DOHH2 (cell line): ENCODE data around the gene DPYD.

Experiments
- H3F3A ChIP-seq: fragments of 200-600 bp; sonication (generic), shearing (Covaris generic); 2 replicates; pipeline ENCODE4 v1.6.0; 2016; ENCODE audit warnings: antibody characterized with exemption, mild to moderate bottlenecking; ENCODE audit not compliant: control insufficient read depth, insufficient read depth
- H3K27ac ChIP-seq: fragments of 200-600 bp; sonication (generic); 2 replicates; pipeline ENCODE4 v1.5.1; 2014; ENCODE audit warnings: low read depth, mild to moderate bottlenecking, low read length, moderate library complexity
- H3K27me3 ChIP-seq: fragments of 200-600 bp; sonication (generic); 2 replicates; pipeline ENCODE4 v1.6.1; 2014; ENCODE audit warnings: mild to moderate bottlenecking, low read length, mixed read lengths; ENCODE audit not compliant: control insufficient read depth
- H3K36me3 ChIP-seq: fragments of 200-600 bp; sonication (generic); 2 replicates; pipeline ENCODE4 v1.6.1; 2014; ENCODE audit warnings: mild to moderate bottlenecking, low read length, moderate library complexity, mixed read lengths; ENCODE audit not compliant: control insufficient read depth
- H3K4me1 ChIP-seq: fragments of 200-600 bp; sonication (generic); 2 replicates; pipeline ENCODE4 v1.6.1; 2014; ENCODE audit warnings: mild to moderate bottlenecking, low read length, mixed read lengths; ENCODE audit not compliant: control insufficient read depth
- H3K4me2 ChIP-seq: fragments of 200-600 bp; sonication (generic); 2 replicates; pipeline ENCODE4 v1.6.0; 2014; ENCODE audit warnings: mild to moderate bottlenecking, low read length, moderate library complexity
- H3K4me3 ChIP-seq: fragments of 200-600 bp; sonication (generic); 2 replicates; pipeline ENCODE4 v1.5.1; 2014; ENCODE audit warnings: mild to moderate bottlenecking, low read length, mixed read lengths
- H3K79me2 ChIP-seq: fragments of 200-600 bp; sonication (generic); 2 replicates; pipeline ENCODE4 v1.6.1; 2014; ENCODE audit warnings: mild to moderate bottlenecking, low read length, mixed read lengths; ENCODE audit not compliant: control insufficient read depth
- H3K9me2 ChIP-seq: fragments of 200-600 bp; sonication (generic); replicated peaks from 2 replicates; pipeline ENCODE4 v1.6.1; 2014; ENCODE audit warnings: mild to moderate bottlenecking, low read length, mixed read lengths; ENCODE audit not compliant: control insufficient read depth
- H3K9me3 ChIP-seq: fragments of 200-600 bp; sonication (generic); 2 replicates; pipeline ENCODE4 v1.6.1; 2014; ENCODE audit warnings: antibody characterized with exemption, low read length, mixed read lengths; ENCODE audit not compliant: control insufficient read depth, insufficient read depth
- H4K20me1 ChIP-seq: fragments of 200-600 bp; sonication (generic); 2 replicates; pipeline ENCODE4 v1.6.0; 2014; ENCODE audit warnings: low read depth, mild to moderate bottlenecking, antibody characterized with exemption, low read length, moderate library complexity; ENCODE audit not compliant: control insufficient read depth, insufficient read depth
- EZH2phosphoT487 ChIP-seq: fragments of 200-600 bp; sonication (generic); IDR thresholded peaks from 2 replicates; pipeline ENCODE4 v1.6.1; 2017; ENCODE audit warnings: borderline replicate concordance, mild to moderate bottlenecking, antibody characterized with exemption, low read length, moderate library complexity, mixed read lengths
- TF ChIP-seq, protein P1 (sequence below): fragments of 200-600 bp; sonication (generic); IDR thresholded peaks from one replicate; pipeline ENCODE4 v1.5.1; 2014; ENCODE audit warnings: antibody characterized with exemption, mild to moderate bottlenecking, low read depth, low read length; ENCODE audit not compliant: poor library complexity, severe bottlenecking

DPYD gene

DNA sequence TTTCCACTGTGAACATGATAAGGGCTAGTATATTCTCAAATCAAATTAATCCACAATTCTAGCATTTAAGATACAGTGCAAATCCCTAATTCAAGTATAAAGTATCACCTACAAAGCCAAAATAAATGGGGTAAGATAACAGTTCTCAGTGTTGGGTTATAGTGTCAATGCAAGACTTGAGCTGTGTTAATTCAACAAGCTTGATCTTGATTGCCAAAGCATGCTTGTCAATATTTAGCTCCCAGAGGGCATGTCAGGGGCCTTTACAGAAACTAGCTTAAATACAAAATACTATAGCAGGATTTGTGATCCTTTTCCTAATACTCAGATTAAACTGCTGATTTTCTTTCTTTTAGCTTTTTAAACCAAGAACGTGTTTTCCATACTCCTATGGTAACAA is 658.0 kb downstream of the DPYD start:
- Histone ChIP-seq H3K27me3 (no peaks in the 10 kb centered on the region), H3K27ac (no peak overlapping the region), H3K4me2 (no peak overlapping the region), H3K4me1 (no peaks in the 10 kb centered on the region), H3F3A (no peaks in the 10 kb centered on the region), H3K36me3 (no peaks in the 10 kb centered on the region), H4K20me1 (no peaks in the 10 kb centered on the region), H3K4me3 (no peak overlapping the region), H3K9me3 (no peaks in the 10 kb centered on the region), H3K79me2 (no peaks in the 10 kb centered on the region), H3K9me2 (no peaks in the 10 kb centered on the region)
- no peak for TF ChIP-seq EZH2phosphoT487
- TF ChIP-seq, protein P1, sequence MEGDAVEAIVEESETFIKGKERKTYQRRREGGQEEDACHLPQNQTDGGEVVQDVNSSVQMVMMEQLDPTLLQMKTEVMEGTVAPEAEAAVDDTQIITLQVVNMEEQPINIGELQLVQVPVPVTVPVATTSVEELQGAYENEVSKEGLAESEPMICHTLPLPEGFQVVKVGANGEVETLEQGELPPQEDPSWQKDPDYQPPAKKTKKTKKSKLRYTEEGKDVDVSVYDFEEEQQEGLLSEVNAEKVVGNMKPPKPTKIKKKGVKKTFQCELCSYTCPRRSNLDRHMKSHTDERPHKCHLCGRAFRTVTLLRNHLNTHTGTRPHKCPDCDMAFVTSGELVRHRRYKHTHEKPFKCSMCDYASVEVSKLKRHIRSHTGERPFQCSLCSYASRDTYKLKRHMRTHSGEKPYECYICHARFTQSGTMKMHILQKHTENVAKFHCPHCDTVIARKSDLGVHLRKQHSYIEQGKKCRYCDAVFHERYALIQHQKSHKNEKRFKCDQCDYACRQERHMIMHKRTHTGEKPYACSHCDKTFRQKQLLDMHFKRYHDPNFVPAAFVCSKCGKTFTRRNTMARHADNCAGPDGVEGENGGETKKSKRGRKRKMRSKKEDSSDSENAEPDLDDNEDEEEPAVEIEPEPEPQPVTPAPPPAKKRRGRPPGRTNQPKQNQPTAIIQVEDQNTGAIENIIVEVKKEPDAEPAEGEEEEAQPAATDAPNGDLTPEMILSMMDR = no peak

DNA sequence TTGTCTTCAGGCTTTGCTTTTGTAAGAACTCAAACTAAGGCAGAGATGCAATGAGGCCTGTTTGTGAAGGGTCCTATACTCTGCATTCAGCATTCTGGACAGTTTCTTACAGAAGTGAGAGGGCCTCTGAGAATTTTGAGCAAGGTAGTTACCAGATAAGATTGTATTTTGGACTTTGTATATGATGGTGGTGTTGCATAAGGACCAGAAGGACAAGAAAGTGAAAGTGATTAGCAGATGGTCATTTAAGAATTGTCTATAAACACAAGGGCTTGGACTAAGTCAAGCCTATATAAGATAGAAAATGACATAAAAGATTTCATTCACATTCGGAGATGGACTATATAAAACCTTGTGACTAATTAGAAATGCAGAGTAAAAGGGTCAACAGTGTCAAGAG is 662.2 kb downstream of the DPYD start:
- no peak overlapping the region for H3K27ac ChIP-seq

DNA sequence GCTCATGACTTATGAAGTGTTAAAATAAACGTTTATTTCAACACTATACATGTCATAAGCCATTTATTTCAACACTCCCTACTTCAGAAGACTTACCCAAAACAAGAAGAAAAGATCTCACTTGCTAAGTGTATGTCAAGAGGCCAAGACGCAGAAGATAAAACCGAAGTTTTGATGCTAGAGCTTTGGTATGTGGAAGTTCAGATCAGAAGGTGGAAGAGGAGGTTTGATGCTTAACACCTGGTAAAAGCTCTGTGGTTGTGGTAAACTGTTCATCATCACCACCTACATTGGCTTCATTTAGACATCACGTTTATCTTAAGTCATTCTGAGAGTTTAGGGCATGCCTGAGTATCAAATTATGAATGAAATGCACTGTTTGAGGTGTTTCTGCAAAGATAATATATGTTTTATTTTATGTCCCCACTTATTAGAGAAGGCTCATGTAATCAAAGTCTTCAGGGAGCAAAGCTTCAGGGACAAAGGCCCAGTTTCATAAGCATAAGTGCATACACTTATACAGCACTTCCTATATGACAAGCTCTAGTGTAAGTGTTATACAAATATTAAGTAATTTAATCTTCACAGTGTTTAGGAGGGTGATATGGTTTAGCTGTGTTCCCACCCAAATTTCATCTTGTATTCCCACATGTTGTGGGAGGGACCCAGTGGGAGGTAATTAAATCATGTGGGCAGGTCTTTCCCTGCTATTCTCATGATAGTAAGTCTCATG is 665.9 kb downstream of the DPYD start:
- H3K79me2 ChIP-seq = no peaks in the 10 kb centered on the region
- no peak overlapping the region for H3K4me3 ChIP-seq
- H3K9me3 ChIP-seq = no peaks in the 10 kb centered on the region
- H3K4me1 ChIP-seq = no peaks in the 10 kb centered on the region
- no peaks in the 10 kb centered on the region for H3K9me2 ChIP-seq
- H3K4me2 ChIP-seq = no peak overlapping the region
- no peak for TF ChIP-seq EZH2phosphoT487
- TF ChIP-seq, protein P1 = no peak
- no peaks in the 10 kb centered on the region for H3F3A ChIP-seq
- no peaks in the 10 kb centered on the region for H4K20me1 ChIP-seq
- no peak overlapping the region for H3K27ac ChIP-seq
- H3K36me3 ChIP-seq = no peaks in the 10 kb centered on the region
- no peaks in the 10 kb centered on the region for H3K27me3 ChIP-seq

More for the DNA sequence above, 662.2 kb downstream of the DPYD start:
- Histone ChIP-seq H4K20me1 (no peaks in the 10 kb centered on the region), H3K4me2 (no peak overlapping the region), H3K27me3 (no peaks in the 10 kb centered on the region), H3K9me2 (no peaks in the 10 kb centered on the region), H3K4me1 (no peaks in the 10 kb centered on the region), H3K4me3 (no peak overlapping the region), H3K36me3 (no peaks in the 10 kb centered on the region), H3K9me3 (no peaks in the 10 kb centered on the region), H3F3A (no peaks in the 10 kb centered on the region), H3K79me2 (no peaks in the 10 kb centered on the region)
- TF ChIP-seq EZH2phosphoT487 = no peak
- TF ChIP-seq, protein P1 = no peak
